GM23338 (cell line): ENCODE data around the gene SLF2. TPM values are rescaled to one million over a fixed set of nuclear protein-coding genes. Genes with fewer than 3 reads are reported as not detected.

ENCODE experiments used
- ATAC-seq: fragments of 200-7000 bp; cut with Tn5 transposase; 3 replicates; pipeline ENCODE4 v1.9.1; 2020
- DNase-seq: peaks from one replicate; pipeline ENCODE4 v3.0.0-alpha.2; 2015; ENCODE audit warnings: low spot score
- H2AFZ ChIP-seq: fragments of 200-600 bp; sonication (generic); 2 replicates; pipeline ENCODE4 v1.8.0; 2016; ENCODE audit warnings: antibody characterized with exemption, mild to moderate bottlenecking, moderate library complexity
- H3F3A ChIP-seq: fragments of 200-600 bp; sonication (generic); replicated peaks from 2 replicates; pipeline ENCODE4 v1.8.0; 2017; ENCODE audit warnings: antibody characterized with exemption, mixed run types, low read depth
- H3K27ac ChIP-seq: fragments of 200-600 bp; sonication (generic); 2 replicates; pipeline ENCODE4 v1.6.1; 2016; ENCODE audit warnings: low read depth
- H3K27me3 ChIP-seq: fragments of 200-600 bp; sonication (generic); 2 replicates; pipeline ENCODE4 v1.8.0; 2016; ENCODE audit warnings: mild to moderate bottlenecking, mixed run types, moderate library complexity; ENCODE audit not compliant: insufficient read depth
- H3K36me3 ChIP-seq: fragments of 200-600 bp; sonication (generic); 2 replicates; pipeline ENCODE4 v1.8.0; 2016; ENCODE audit warnings: mild to moderate bottlenecking; ENCODE audit not compliant: insufficient read depth
- H3K4me1 ChIP-seq: fragments of 200-600 bp; sonication (generic); 2 replicates; pipeline ENCODE4 v1.8.0; 2016; ENCODE audit warnings: mild to moderate bottlenecking, moderate library complexity; ENCODE audit not compliant: insufficient read depth
- H3K4me2 ChIP-seq: fragments of 200-600 bp; sonication (generic); 2 replicates; pipeline ENCODE4 v1.7.1; 2017; ENCODE audit warnings: mixed run types
- H3K4me3 ChIP-seq: fragments of 200-600 bp; sonication (generic); 2 replicates; pipeline ENCODE4 v1.6.1; 2016; ENCODE audit warnings: mixed run types
- H3K79me2 ChIP-seq: fragments of 200-600 bp; sonication (generic); replicated peaks from 2 replicates; pipeline ENCODE4 v1.8.0; 2017; ENCODE audit warnings: mild to moderate bottlenecking; ENCODE audit not compliant: insufficient read depth
- H3K9me2 ChIP-seq: fragments of 200-600 bp; sonication (generic); 2 replicates; pipeline ENCODE4 v1.8.0; 2017; ENCODE audit not compliant: insufficient read depth
- H4K20me1 ChIP-seq: fragments of 200-600 bp; sonication (generic); replicated peaks from 2 replicates; pipeline ENCODE4 v1.8.0; 2017; ENCODE audit warnings: mild to moderate bottlenecking; ENCODE audit not compliant: insufficient read depth
- H3K27ac Mint-ChIP-seq: 2 replicates; pipeline ENCODE4 v1.8.0; 2020; ENCODE audit warnings: inconsistent platforms, mild to moderate bottlenecking, moderate library complexity, mixed read lengths
- H3K27me3 Mint-ChIP-seq: 3 replicates; pipeline ENCODE4 v1.8.0; 2022; ENCODE audit warnings: low read depth, mild to moderate bottlenecking, moderate library complexity, mixed read lengths, inconsistent platforms; ENCODE audit not compliant: insufficient read depth, poor library complexity
- H3K36me3 Mint-ChIP-seq: 3 replicates; pipeline ENCODE4 v1.8.0; 2021; ENCODE audit warnings: low read depth, mild to moderate bottlenecking, inconsistent platforms, moderate library complexity, mixed read lengths
- H3K4me1 Mint-ChIP-seq: 3 replicates; pipeline ENCODE4 v1.8.0; 2020; ENCODE audit warnings: mild to moderate bottlenecking, inconsistent platforms, mixed read lengths
- H3K4me3 Mint-ChIP-seq: 3 replicates; pipeline ENCODE4 v1.8.0; 2021; ENCODE audit warnings: moderate library complexity, mild to moderate bottlenecking, inconsistent platforms, mixed read lengths
- H3K9me3 Mint-ChIP-seq: 3 replicates; pipeline ENCODE4 v1.8.0; 2020; ENCODE audit warnings: moderate library complexity, mild to moderate bottlenecking, inconsistent platforms, mixed read lengths
- CREB1 ChIP-seq: fragments of 250-450 bp; sonication (Bioruptor Pico); IDR thresholded peaks from 2 replicates; pipeline ENCODE4 v1.5.0; 2020; ENCODE audit warnings: low read depth, mild to moderate bottlenecking, moderate library complexity
- CTCF ChIP-seq, 2 experiments: fragments of 200-600 bp in 1 of 2; sonication (generic) in 1 of 2; conservative IDR thresholded peaks; 2 replicates each; pipeline versions ENCODE4 v1.5.1 to v1.6.1; 2016 to 2017; ENCODE audit warnings: antibody characterized with exemption in 2 of 2, low read depth in 2 of 2, mild to moderate bottlenecking in 2 of 2, moderate library complexity in 1 of 2
- ETS1 ChIP-seq: IDR thresholded peaks from 2 replicates; pipeline ENCODE4 v1.6.1; 2016; ENCODE audit warnings: antibody characterized with exemption
- EZH2 ChIP-seq: fragments of 200-600 bp; sonication (generic); IDR thresholded peaks from one replicate; pipeline ENCODE4 v1.8.0; 2017; ENCODE audit warnings: antibody characterized with exemption, mild to moderate bottlenecking, low read depth; ENCODE audit not compliant: unreplicated experiment
- EZH2phosphoT487 ChIP-seq: fragments of 200-600 bp; sonication (generic); IDR thresholded peaks from one replicate; pipeline ENCODE4 v1.8.1; 2018; ENCODE audit warnings: antibody characterized with exemption; ENCODE audit not compliant: unreplicated experiment
- JUNB ChIP-seq: IDR thresholded peaks from one replicate; pipeline ENCODE4 v1.6.1; 2016; ENCODE audit warnings: antibody characterized with exemption; ENCODE audit not compliant: unreplicated experiment
- NANOG ChIP-seq: IDR thresholded peaks from 2 replicates; pipeline ENCODE4 v1.6.1; 2016; ENCODE audit warnings: antibody characterized with exemption, borderline replicate concordance
- POLR2AphosphoS5 ChIP-seq: IDR thresholded peaks from 2 replicates; pipeline ENCODE4 v1.6.1; 2016; ENCODE audit warnings: antibody characterized with exemption, low read depth
- REST ChIP-seq: IDR thresholded peaks from one replicate; pipeline ENCODE4 v1.6.1; 2018; ENCODE audit warnings: antibody characterized with exemption; ENCODE audit not compliant: unreplicated experiment
- STAT1 ChIP-seq: IDR thresholded peaks from one replicate; pipeline ENCODE4 v1.6.1; 2016; ENCODE audit warnings: antibody characterized with exemption; ENCODE audit not compliant: unreplicated experiment
- ZNF114 ChIP-seq: fragments of 250-450 bp; sonication (Bioruptor Pico); IDR thresholded peaks from 2 replicates; pipeline ENCODE4 v1.5.0; 2020; ENCODE audit warnings: mild to moderate bottlenecking, moderate library complexity
- ZNF331 ChIP-seq: fragments of 250-450 bp; sonication (Bioruptor Pico); IDR thresholded peaks from 2 replicates; pipeline ENCODE4 v1.5.0; 2020; ENCODE audit warnings: low read depth, mild to moderate bottlenecking, moderate library complexity
- ZNF462 ChIP-seq: fragments of 250-450 bp; sonication (Bioruptor Pico); IDR thresholded peaks from 2 replicates; pipeline ENCODE4 v1.5.0; 2020; ENCODE audit warnings: mild to moderate bottlenecking, moderate library complexity
- polyA plus RNA-seq: library from polyadenylated mRNA; unstranded; fragments of >200 nt; fragmentation: Nextera tagmentation; extraction: Ambion mirVana; gene quantifications from 2 replicates; pipeline ENCODE4 v1.2.1, GENCODE V29; 2016
- total RNA-seq: library from RNA; depleted of rRNA; stranded (reverse); fragments of >200 nt; shearing (Covaris generic); gene quantifications from 2 replicates; pipeline ENCODE4 v1.2.3, GENCODE V29; 2014

SLF2 gene
- total and polyA plus RNA-seq, 2 experiments from 2014 or later = 13.6 to 22.1 TPM

GRCh38 chr10:100942229-100942628 is 29.5 kb downstream of the SLF2 start:
- Histone ChIP-seq H3K36me3 (peaks cover 34% of the 10 kb centered on the region), H3K79me2 (no peaks in the 10 kb centered on the region), H3K4me2 (no peak overlapping the region), H3F3A (no peaks in the 10 kb centered on the region), H3K4me3 (no peak overlapping the region), H3K4me1 (no peaks in the 10 kb centered on the region), H4K20me1 (no peaks in the 10 kb centered on the region), H3K27me3 (no peaks in the 10 kb centered on the region), H3K9me2 (no peaks in the 10 kb centered on the region), H2AFZ (no peak overlapping the region), H3K27ac (no peak overlapping the region)
- H3K9me3 Mint-ChIP-seq = no peaks in the 10 kb centered on the region; the same call in 2 of the 3 replicates
- DNase-seq = no peak
- H3K36me3 Mint-ChIP-seq = peaks cover 61% of the 10 kb centered on the region
- TF ChIP-seq ZNF114 (CRISPR knock-in tag) = no peak
- TF ChIP-seq NANOG = no peak
- TF ChIP-seq CTCF (conservative IDR thresholded peaks at IDR 0.05; ENCODE audit: low read depth in 2 of 2) = no peak
- TF ChIP-seq JUNB = no peak
- no peak for TF ChIP-seq EZH2phosphoT487
- no peak for TF ChIP-seq STAT1
- TF ChIP-seq CREB1 = no peak
- TF ChIP-seq ZNF462 (CRISPR knock-in tag) = no peak
- no peak for TF ChIP-seq REST
- no peak for TF ChIP-seq POLR2AphosphoS5
- no peak for TF ChIP-seq ETS1
- TF ChIP-seq EZH2 = no peak
- no peak for TF ChIP-seq ZNF331
- no peak overlapping the region for H3K27ac Mint-ChIP-seq
- H3K27me3 Mint-ChIP-seq = no peaks in the 10 kb centered on the region
- no peak overlapping the region for H3K4me3 Mint-ChIP-seq
- no peak for ATAC-seq
- no peaks in the 10 kb centered on the region for H3K4me1 Mint-ChIP-seq
